Coronary artery (tissue), 2 donors: ENCODE results near the gene SPCS2.

Source experiments
- DNase-seq: peaks from one replicate; pipeline ENCODE4 v3.0.0-alpha.2; 2017; ENCODE audit warnings: low spot score
- H3K27ac ChIP-seq, 2 donors: fragments of 200-600 bp; sonication (generic); one replicate each; pipeline ENCODE4 v1.5.1; 2016 to 2019
- H3K4me3 ChIP-seq: fragments of 200-600 bp; sonication (generic); 2 replicates; pipeline ENCODE4 v1.5.1; 2016; ENCODE audit warnings: mild to moderate bottlenecking, moderate library complexity
- TF ChIP-seq, protein P1 (sequence below): fragments of 200-600 bp; sonication (generic); IDR thresholded peaks from one replicate; pipeline ENCODE4 v1.5.1; 2019; ENCODE audit warnings: antibody characterized with exemption

Gene SPCS2

GRCh38 chr11:75023446-75024067 is 74.5 kb downstream of the SPCS2 start:
- no peak for DNase-seq
- no peak overlapping the region for H3K4me3 ChIP-seq
- TF ChIP-seq, protein P1, sequence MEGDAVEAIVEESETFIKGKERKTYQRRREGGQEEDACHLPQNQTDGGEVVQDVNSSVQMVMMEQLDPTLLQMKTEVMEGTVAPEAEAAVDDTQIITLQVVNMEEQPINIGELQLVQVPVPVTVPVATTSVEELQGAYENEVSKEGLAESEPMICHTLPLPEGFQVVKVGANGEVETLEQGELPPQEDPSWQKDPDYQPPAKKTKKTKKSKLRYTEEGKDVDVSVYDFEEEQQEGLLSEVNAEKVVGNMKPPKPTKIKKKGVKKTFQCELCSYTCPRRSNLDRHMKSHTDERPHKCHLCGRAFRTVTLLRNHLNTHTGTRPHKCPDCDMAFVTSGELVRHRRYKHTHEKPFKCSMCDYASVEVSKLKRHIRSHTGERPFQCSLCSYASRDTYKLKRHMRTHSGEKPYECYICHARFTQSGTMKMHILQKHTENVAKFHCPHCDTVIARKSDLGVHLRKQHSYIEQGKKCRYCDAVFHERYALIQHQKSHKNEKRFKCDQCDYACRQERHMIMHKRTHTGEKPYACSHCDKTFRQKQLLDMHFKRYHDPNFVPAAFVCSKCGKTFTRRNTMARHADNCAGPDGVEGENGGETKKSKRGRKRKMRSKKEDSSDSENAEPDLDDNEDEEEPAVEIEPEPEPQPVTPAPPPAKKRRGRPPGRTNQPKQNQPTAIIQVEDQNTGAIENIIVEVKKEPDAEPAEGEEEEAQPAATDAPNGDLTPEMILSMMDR = no peak
- H3K27ac ChIP-seq = no peak overlapping the region

DNA sequence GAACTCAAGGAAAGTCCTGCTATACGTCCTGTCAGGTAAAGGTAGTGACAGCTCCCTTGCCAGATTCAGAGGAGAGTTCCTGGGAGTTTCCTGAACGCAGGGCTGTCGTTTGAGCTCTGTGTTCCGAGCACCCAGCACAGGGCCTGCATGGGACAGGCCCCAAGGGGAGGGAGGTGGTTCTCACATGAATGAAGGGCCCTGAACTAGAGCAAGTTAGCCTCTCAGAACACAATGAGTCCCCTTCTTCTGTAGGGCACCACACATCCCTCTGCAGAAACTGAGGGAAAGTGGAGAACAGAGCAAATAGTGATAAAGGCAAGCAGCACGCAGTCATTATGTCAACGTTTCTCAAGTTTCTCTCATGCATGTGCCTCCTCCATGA is 75.0 kb downstream of the SPCS2 start:
- DNase-seq = no peak
- Histone ChIP-seq H3K4me3 (no peak overlapping the region), H3K27ac (no peak overlapping the region)
- TF ChIP-seq, protein P1 = no peak

DNA sequence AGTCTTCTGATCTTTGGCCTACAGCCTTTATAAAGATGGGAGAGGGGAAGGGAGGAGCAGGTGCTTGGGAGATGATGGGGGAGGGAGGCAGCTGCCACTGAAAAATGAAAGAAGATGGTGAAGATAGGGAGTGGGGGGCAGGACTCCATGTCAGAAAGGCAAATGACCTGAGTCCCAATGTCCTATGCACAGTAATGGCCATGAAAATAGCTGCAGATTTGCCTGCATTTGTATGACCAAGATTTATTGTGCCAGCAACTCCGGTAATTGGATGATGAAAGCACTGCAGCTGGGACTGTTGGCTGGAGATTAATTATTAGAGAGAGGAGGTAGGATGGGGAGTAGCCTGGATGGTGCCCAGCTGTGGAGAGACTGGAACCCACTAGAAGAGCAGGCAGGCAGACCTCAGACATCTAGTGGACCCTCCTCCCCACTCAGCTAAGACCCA is 75.7 kb downstream of the SPCS2 start:
- H3K27ac ChIP-seq = no peak overlapping the region
- no peak overlapping the region for H3K4me3 ChIP-seq
- no peak for DNase-seq
- TF ChIP-seq, protein P1 = no peak

DNA sequence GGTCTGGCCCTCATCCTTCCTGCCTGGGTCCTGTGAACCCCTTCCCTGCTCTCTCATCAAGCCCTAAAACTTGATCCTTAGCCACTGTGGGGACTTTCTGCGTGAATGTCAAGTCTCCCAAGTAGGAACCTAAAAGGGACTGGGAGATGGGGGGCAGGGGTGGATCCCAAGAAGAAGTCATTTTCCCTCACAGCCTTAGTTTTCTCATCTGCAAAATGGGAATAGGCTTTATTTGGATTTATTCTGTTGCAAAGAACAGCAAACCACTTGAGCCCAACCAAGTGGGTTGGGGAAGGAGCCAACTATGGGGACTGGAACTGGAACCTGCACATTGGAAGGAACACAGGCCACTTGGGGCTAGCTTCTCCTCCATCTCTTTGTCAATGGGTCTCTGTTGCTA is 76.5 kb downstream of the SPCS2 start:
- TF ChIP-seq, protein P1 = no peak
- H3K4me3 ChIP-seq = no peak overlapping the region
- H3K27ac ChIP-seq = no peak overlapping the region
- DNase-seq = no peak

- no peak overlapping the region for H3K4me3 ChIP-seq
- H3K27ac ChIP-seq = no peak overlapping the region
- DNase-seq = no peak
- TF ChIP-seq, protein P1 = no peak
Measured at GRCh38 chr11:75028321-75028720, 79.3 kb downstream of the SPCS2 start.
